OCI-LY1 (cell line): ENCODE measurements around the gene LIMD2.

Experiments
- EZH2 ChIP-seq: fragments of 200-600 bp; sonication (generic), shearing (Covaris generic); IDR thresholded peaks from 2 replicates; pipeline ENCODE4 v1.8.0; 2017; ENCODE audit warnings: borderline replicate concordance, mixed run types, mild to moderate bottlenecking, antibody characterized with exemption, low read length, moderate library complexity, mixed read lengths
- TF ChIP-seq, protein P1 (sequence below): fragments of 200-600 bp; sonication (generic), shearing (Covaris generic); IDR thresholded peaks from 2 replicates; pipeline ENCODE4 v1.5.1; 2017; ENCODE audit warnings: mild to moderate bottlenecking, antibody characterized with exemption, low read length, moderate library complexity, mixed read lengths

DNA sequence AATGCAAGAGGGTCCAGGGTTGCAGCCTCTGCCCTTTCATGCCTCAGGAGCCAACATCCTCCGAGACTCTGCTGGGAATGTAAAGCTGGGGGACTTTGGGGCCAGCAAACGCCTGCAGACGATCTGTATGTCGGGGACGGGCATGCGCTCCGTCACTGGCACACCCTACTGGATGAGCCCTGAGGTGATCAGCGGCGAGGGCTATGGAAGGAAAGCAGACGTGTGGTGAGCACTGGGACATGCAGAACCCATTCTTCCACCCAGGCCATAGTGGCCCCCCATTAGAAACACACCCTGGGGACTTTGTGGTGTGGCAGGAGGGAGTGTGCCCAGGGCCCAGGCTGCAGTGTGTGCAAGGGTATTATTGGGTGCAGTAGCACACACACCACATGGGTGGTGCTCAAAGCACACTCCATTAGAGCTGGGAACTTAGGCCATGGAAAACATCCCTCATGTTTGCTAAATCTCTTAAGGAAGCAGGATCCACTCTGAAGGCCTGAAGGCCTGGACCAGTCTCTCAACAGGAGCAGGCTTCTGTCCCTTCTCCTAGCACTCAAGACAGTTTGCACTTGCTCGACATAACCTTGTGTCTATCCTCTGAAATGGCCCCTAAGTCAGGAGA, 7.6 kb downstream of the LIMD2 start:
- TF ChIP-seq, protein P1, sequence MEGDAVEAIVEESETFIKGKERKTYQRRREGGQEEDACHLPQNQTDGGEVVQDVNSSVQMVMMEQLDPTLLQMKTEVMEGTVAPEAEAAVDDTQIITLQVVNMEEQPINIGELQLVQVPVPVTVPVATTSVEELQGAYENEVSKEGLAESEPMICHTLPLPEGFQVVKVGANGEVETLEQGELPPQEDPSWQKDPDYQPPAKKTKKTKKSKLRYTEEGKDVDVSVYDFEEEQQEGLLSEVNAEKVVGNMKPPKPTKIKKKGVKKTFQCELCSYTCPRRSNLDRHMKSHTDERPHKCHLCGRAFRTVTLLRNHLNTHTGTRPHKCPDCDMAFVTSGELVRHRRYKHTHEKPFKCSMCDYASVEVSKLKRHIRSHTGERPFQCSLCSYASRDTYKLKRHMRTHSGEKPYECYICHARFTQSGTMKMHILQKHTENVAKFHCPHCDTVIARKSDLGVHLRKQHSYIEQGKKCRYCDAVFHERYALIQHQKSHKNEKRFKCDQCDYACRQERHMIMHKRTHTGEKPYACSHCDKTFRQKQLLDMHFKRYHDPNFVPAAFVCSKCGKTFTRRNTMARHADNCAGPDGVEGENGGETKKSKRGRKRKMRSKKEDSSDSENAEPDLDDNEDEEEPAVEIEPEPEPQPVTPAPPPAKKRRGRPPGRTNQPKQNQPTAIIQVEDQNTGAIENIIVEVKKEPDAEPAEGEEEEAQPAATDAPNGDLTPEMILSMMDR: no peak
- no peak for TF ChIP-seq EZH2
